K562 (cell line): ENCODE data around the gene C7orf57. TPM values are rescaled to one million over a fixed set of nuclear protein-coding genes. Genes with fewer than 3 reads are reported as not detected.

Source experiments
- CC2D1A ChIP-seq: fragments of 450-650 bp; IDR thresholded peaks from 2 replicates; pipeline ENCODE4 v1.6.1; 2017; ENCODE audit warnings: mild to moderate bottlenecking
- CHAMP1 ChIP-seq: fragments of 450-650 bp; IDR thresholded peaks from 2 replicates; pipeline ENCODE4 v1.6.1; 2016; ENCODE audit warnings: mild to moderate bottlenecking
- CHD1 ChIP-seq: fragments of 200-600 bp; sonication (generic); IDR thresholded peaks from one replicate; pipeline ENCODE4 v1.6.1; 2012; ENCODE audit warnings: mild to moderate bottlenecking, moderate library complexity, low read length, inconsistent platforms
- CTCF ChIP-seq, 3 experiments: IDR thresholded peaks in 2 of 3; conservative IDR thresholded peaks in 1 of 3; 2 replicates each; pipeline ENCODE4 v1.5.1; 2011 to 2012; ENCODE audit warnings: low read length in 3 of 3, mild to moderate bottlenecking in 3 of 3, control low read depth in 2 of 3, improper control_type of control experiment in 1 of 3, inconsistent platforms in 1 of 3, low read depth in 1 of 3, mixed read lengths in 1 of 3, moderate library complexity in 1 of 3; ENCODE audit not compliant: insufficient read depth in 2 of 3
- DEAF1 ChIP-seq: fragments of 450-650 bp; formaldehyde crosslinking; IDR thresholded peaks from 2 replicates; pipeline ENCODE4 v1.4.0; 2020; ENCODE audit warnings: mild to moderate bottlenecking, moderate library complexity
- E2F6 ChIP-seq, 2 experiments: IDR thresholded peaks; 2 replicates each; pipeline ENCODE4 v1.6.1; 2011; ENCODE audit warnings: borderline replicate concordance in 1 of 2, control low read depth in 1 of 2, low read depth in 1 of 2, low read length in 1 of 2, mild to moderate bottlenecking in 1 of 2, mixed read lengths in 1 of 2, moderate library complexity in 1 of 2; ENCODE audit not compliant: insufficient read depth in 1 of 2, insufficient read length in 1 of 2, poor library complexity in 1 of 2, severe bottlenecking in 1 of 2; ENCODE audit errors: extremely low read depth in 1 of 2
- KLF16 ChIP-seq: IDR thresholded peaks from 2 replicates; pipeline ENCODE4 v1.6.1; 2016; ENCODE audit warnings: antibody characterized with exemption
- RAD51 ChIP-seq: fragments of 450-650 bp; IDR thresholded peaks from 2 replicates; pipeline ENCODE4 v1.7.1; 2016; ENCODE audit warnings: low read depth, mild to moderate bottlenecking, borderline replicate concordance
- SUPT5H ChIP-seq: fragments of 450-650 bp; IDR thresholded peaks from 2 replicates; pipeline ENCODE4 v1.6.1; 2016
- ZNF318 ChIP-seq, 2 experiments: fragments of 450-650 bp; IDR thresholded peaks; 2 replicates each; pipeline ENCODE4 v1.6.1; 2016; ENCODE audit warnings: mild to moderate bottlenecking in 2 of 2, borderline replicate concordance in 1 of 2, low read depth in 1 of 2, moderate library complexity in 1 of 2
- polyA plus RNA-seq, 8 experiments: library from polyadenylated mRNA; depleted of rRNA in 4 of 8; stranded (reverse) in 5 of 8; unstranded in 3 of 8; fragments of >200 nt; fragmentation: Nextera tagmentation in 2 of 8; fragmentation: Illumina TruSeq in 1 of 8; extraction: Ambion mirVana in 2 of 8; extraction: Trizol in 1 of 8; gene quantifications; 2 replicates each; pipeline versions ENCODE4 v1.2.1 to v1.2.3, GENCODE V29; 2011 to 2014; ENCODE audit warnings: inconsistent platforms in 1 of 8, missing spikeins in 1 of 8
- total RNA-seq, 7 experiments: library from RNA; depleted of rRNA in 6 of 7; stranded (reverse); fragments of >200 nt in 6 of 7; fragmentation: Illumina TruSeq in 2 of 7; extraction: Trizol in 2 of 7; gene quantifications; 2 replicates each; pipeline versions ENCODE4 v1.2.1 to v1.2.3, GENCODE V29; 2011 to 2021; ENCODE audit warnings: low replicate concordance in 1 of 7

C7orf57 gene
- total and polyA plus RNA-seq, 9 of the 15 experiments (the other 6 are each of a cell fraction or from before 2014, with no cell fraction given): not detected

- no peak for TF ChIP-seq ZNF318 (IDR thresholded peaks at IDR 0.05; ENCODE audit: borderline replicate concordance in 1 of 2, low read depth in 1 of 2)
- no peak for TF ChIP-seq RAD51
- peak; percentile 50 to 67 (median 63) for TF ChIP-seq CTCF (IDR thresholded peaks at IDR 0.05 in 2 of 3, conservative IDR thresholded peaks at IDR 0.05 in 1 of 3; ENCODE audit: insufficient read depth in 2 of 3, low read depth in 1 of 3, low read length in 3 of 3)
- TF ChIP-seq DEAF1 (CRISPR knock-in tag): peak; percentile 39; the same call in 1 of the 2 replicates
- TF ChIP-seq SUPT5H: no peak
- TF ChIP-seq KLF16: no peak
- TF ChIP-seq E2F6 (IDR thresholded peaks at IDR 0.05; ENCODE audit: borderline replicate concordance in 1 of 2, extremely low read depth in 1 of 2, insufficient read depth in 1 of 2, insufficient read length in 1 of 2, low read depth in 1 of 2, low read length in 1 of 2, poor library complexity in 1 of 2, severe bottlenecking in 1 of 2): peak in 1 of 2 experiments; percentile 41
- 0 out of 2 replicates have a peak, but pooled peaks have one; percentile 25 for TF ChIP-seq CHAMP1
- no peak for TF ChIP-seq CHD1
- peak; percentile 69; the same call in 1 of the 2 replicates for TF ChIP-seq CC2D1A
Measured at GRCh38 chr7:47991741-47992311, 43.5 kb upstream of the C7orf57 start (continued).
